RWPE2 (cell line): Measurements from ENCODE around the gene TPD52L2.

Source experiments
- ATAC-seq: fragments of 200-7000 bp; cut with Tn5 transposase; 3 replicates; pipeline ENCODE4 v1.9.1; 2021; ENCODE audit warnings: low read depth
- DNase-seq: peaks from one replicate; pipeline ENCODE4 v3.0.0-alpha.2; 2020; ENCODE audit warnings: low spot score
- H3K27ac ChIP-seq: fragments of 450-650 bp; 2 replicates; pipeline ENCODE4 v1.5.1; 2017; ENCODE audit warnings: mild to moderate bottlenecking; ENCODE audit not compliant: poor library complexity, severe bottlenecking
- H3K27me3 ChIP-seq: fragments of 250-450 bp; sonication (Bioruptor Pico); 2 replicates; pipeline ENCODE4 v1.5.1; 2021; ENCODE audit warnings: mild to moderate bottlenecking, moderate library complexity; ENCODE audit not compliant: insufficient read depth, poor library complexity, severe bottlenecking
- H3K36me3 ChIP-seq: fragments of 250-450 bp; sonication (Bioruptor Pico); 2 replicates; pipeline ENCODE4 v1.5.1; 2020; ENCODE audit warnings: low read depth, mild to moderate bottlenecking, moderate library complexity
- H3K4me1 ChIP-seq: fragments of 250-450 bp; sonication (Bioruptor Pico); 2 replicates; pipeline ENCODE4 v1.5.1; 2021; ENCODE audit warnings: mild to moderate bottlenecking, moderate library complexity; ENCODE audit not compliant: insufficient read depth, poor library complexity, severe bottlenecking
- H3K4me3 ChIP-seq: fragments of 250-450 bp; sonication (Bioruptor Pico); 2 replicates; pipeline ENCODE4 v1.5.1; 2021; ENCODE audit warnings: mild to moderate bottlenecking, moderate library complexity; ENCODE audit not compliant: severe bottlenecking
- H3K9me3 ChIP-seq: fragments of 250-450 bp; sonication (Bioruptor Pico); 2 replicates; pipeline ENCODE4 v1.5.1; 2021; ENCODE audit warnings: mild to moderate bottlenecking, moderate library complexity; ENCODE audit not compliant: severe bottlenecking
- TF ChIP-seq, protein P1 (sequence below): fragments of 450-650 bp; IDR thresholded peaks from one replicate; pipeline ENCODE4 v1.5.1; 2017; ENCODE audit warnings: mild to moderate bottlenecking, moderate library complexity; ENCODE audit not compliant: poor library complexity, severe bottlenecking

The TPD52L2 gene

DNA sequence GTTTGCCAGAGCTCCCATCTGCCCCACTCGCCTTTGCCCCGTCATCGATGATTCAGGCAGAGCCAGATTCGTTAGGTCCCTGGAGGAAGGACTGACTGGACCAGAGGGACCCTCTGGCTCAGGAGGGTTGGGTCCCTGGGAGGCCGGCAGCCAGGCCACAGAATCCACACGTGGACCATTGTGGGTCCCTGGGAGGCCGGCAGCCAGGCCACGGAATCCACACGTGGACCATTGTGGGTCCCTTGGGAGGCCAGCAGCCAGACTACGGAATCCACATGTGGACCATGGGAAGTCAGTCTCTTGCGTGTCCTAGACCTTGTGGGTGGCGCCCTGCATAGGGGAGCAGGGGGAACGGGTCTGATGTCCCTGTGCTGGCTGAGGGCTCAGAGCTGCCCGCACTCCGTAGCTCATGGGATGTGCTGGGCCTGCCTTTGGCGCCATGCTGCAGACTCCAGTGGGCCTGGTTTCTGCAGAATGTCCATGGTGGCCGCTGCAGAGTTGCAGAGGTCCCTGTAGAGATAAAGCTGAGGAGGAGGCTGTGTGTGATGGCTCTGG is 67.6 kb downstream of the TPD52L2 start:
- H3K27ac ChIP-seq, result no peak overlapping the region
- no peaks in the 10 kb centered on the region for H3K9me3 ChIP-seq
- H3K4me1 ChIP-seq, result no peaks in the 10 kb centered on the region
- H3K36me3 ChIP-seq, result peaks cover 86% of the 10 kb centered on the region
- DNase-seq, result peak; percentile 81
- no peaks in the 10 kb centered on the region for H3K27me3 ChIP-seq
- TF ChIP-seq, protein P1, sequence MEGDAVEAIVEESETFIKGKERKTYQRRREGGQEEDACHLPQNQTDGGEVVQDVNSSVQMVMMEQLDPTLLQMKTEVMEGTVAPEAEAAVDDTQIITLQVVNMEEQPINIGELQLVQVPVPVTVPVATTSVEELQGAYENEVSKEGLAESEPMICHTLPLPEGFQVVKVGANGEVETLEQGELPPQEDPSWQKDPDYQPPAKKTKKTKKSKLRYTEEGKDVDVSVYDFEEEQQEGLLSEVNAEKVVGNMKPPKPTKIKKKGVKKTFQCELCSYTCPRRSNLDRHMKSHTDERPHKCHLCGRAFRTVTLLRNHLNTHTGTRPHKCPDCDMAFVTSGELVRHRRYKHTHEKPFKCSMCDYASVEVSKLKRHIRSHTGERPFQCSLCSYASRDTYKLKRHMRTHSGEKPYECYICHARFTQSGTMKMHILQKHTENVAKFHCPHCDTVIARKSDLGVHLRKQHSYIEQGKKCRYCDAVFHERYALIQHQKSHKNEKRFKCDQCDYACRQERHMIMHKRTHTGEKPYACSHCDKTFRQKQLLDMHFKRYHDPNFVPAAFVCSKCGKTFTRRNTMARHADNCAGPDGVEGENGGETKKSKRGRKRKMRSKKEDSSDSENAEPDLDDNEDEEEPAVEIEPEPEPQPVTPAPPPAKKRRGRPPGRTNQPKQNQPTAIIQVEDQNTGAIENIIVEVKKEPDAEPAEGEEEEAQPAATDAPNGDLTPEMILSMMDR, result no peak
- no peak overlapping the region for H3K4me3 ChIP-seq
- ATAC-seq, result no peak

- Histone ChIP-seq H3K4me1 (no peaks in the 10 kb centered on the region), H3K27ac (no peak overlapping the region), H3K4me3 (no peak overlapping the region), H3K27me3 (no peaks in the 10 kb centered on the region), H3K9me3 (no peaks in the 10 kb centered on the region), H3K36me3 (peaks cover 83% of the 10 kb centered on the region)
- DNase-seq, result peak; percentile 77
- TF ChIP-seq, protein P1, result no peak
- no peak for ATAC-seq
Observed at GRCh38 chr20:63933646-63934045, 68.6 kb downstream of the TPD52L2 start.

DNA sequence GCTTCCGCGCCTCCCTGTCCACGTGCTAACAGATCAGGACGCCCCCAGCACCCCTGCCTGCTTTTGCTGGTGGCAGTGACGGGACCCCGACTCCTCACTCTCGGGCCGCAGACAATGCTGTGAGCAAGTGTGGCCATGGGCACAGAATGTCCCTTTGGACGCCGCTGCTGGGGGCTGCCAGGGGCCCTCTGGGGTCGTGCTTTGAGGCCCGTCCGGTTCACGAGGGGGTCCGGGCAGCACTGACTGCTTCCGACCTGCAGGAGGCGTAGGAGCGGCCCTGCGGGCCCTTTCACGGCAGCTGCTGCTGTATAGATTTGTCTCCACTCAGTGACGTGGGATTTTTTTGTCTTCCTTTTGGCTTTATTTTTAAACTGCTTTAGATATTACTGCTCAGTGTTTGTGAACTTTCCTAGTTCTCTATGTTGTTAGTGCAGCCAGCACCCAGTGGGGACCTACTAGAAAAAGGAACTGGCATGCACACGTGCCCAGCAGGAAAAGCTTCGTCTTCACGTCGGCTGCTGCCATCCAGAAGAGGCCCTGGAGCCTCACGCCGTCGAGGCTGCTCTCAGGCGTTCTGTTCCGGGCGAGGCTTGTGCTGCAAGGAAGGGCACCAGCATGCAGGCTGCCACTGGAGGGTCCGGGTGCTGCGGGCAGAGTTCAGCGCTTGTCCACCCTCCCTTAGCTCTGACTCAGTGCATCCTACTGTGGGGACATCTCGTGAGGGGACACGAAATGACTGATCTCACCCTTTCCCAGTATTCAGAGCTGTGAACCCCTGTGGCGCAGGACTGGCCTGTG is 69.4 kb downstream of the TPD52L2 start:
- DNase-seq (peak; percentile 90), ATAC-seq (no peak)
- no peak overlapping the region for H3K27ac ChIP-seq

GRCh38 chr20:63935447-63935846 is 70.4 kb downstream of the TPD52L2 start:
- Histone ChIP-seq H3K4me3 (no peak overlapping the region), H3K9me3 (no peaks in the 10 kb centered on the region), H3K27ac (no peak overlapping the region), H3K4me1 (no peaks in the 10 kb centered on the region), H3K27me3 (no peaks in the 10 kb centered on the region), H3K36me3 (peaks cover 86% of the 10 kb centered on the region)
- ATAC-seq, result no peak
- TF ChIP-seq, protein P1, result no peak
- no peak for DNase-seq

More for the DNA sequence above, 69.4 kb downstream of the TPD52L2 start:
- Histone ChIP-seq H3K4me3 (no peak overlapping the region), H3K4me1 (no peaks in the 10 kb centered on the region), H3K9me3 (no peaks in the 10 kb centered on the region), H3K36me3 (peaks cover 85% of the 10 kb centered on the region), H3K27me3 (no peaks in the 10 kb centered on the region)
- TF ChIP-seq, protein P1, result no peak

- H3K36me3 ChIP-seq, result peaks cover 78% of the 10 kb centered on the region
- no peak overlapping the region for H3K27ac ChIP-seq
Observed at GRCh38 chr20:63937596-63937995, 72.5 kb downstream of the TPD52L2 start.

More at GRCh38 chr20:63937596-63937995, 72.5 kb downstream of the TPD52L2 start:
- peaks cover 11% of the 10 kb centered on the region for H3K4me1 ChIP-seq
- H3K9me3 ChIP-seq, result no peaks in the 10 kb centered on the region
- TF ChIP-seq, protein P1, result no peak
- ATAC-seq (no peak), DNase-seq (no peak)
- no peak overlapping the region for H3K4me3 ChIP-seq
- no peaks in the 10 kb centered on the region for H3K27me3 ChIP-seq
